ENCODE measurements around the gene ANKRD18B.
"Not testable (repeated sequence)": the region's sequence is repeated elsewhere in the genome, so short reads cannot be mapped to it uniquely, and the experiment has no call there.

The ANKRD18B gene

DNA sequence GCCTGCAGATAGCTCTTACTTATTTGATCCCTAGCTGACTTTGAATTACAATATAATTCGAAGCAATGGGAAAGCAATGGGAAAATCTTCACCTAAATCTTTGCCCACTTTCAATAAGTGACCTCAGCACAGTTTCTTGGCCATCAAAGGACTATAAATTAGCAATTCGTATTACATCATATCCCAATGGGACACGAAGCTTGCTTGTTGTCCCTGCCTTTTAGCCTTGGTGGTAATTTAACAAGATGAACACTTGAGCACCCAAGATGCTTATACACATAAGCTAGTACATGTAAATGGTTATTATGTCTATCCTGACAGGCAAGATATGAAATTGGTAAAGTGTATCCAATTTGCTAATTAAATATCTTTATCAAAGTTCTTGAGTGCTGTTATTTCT, 9.9 kb downstream of the ANKRD18B start:
- DNase-seq (ENCODE audit: low spot score) = not testable (repeated sequence)

DNA sequence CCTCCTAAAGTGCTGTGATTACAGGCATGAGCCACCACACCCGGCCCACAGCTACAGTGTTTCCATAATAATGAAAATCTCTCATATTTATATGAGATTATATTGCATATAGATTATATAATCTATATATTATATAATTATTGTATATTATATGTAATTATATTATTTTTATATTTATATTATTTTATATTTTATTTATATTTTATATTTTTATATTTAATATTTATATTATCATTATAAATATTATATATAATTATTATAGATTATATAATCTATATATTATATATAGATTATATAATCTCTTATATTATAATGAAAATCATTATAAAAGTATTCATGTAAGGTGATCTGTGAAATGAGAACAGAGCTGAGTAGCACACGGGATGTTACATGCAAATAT, 11.5 kb downstream of the ANKRD18B start:
- no peak for DNase-seq (ENCODE audit: low spot score)

DNA sequence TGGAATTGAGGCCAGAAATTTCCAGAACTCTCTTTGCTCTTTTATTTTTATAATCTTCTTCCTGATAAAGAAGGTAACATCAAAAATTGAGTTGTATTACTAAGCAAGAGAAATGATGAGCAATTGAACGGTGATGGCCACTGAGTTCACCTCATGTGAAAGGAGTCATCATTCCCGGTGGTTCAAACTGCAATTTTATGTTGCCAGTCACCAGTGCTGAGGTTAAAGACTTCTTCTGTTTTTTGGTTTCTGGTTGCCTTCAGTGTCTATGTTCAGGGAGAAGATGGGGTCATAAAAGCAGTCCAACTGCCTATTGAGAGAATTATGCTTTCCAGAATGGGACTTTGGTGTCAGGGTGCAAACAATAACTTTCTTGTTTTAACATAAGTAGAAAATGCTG, 19.4 kb downstream of the ANKRD18B start:
- DNase-seq (ENCODE audit: low spot score) = not testable (repeated sequence)

DNA sequence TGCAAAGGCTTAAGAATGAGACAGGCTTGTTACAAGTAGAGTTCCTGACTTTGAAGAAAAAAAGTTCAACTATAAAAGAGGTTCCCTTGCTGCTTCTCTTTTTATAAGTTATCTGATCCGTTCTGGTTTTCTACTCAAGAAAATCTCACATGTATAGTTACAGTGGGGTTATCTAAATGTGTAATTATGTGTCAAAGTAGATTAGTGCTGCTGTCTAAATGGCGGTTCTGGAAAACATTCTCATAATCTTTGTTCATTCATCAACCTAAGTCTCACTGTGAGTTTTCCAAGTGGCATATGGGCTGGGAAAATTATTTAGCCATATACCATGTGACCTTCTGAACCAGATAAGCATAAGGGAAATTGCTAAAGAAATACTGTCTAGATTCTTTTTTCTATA, 21.7 kb downstream of the ANKRD18B start:
- DNase-seq (ENCODE audit: low spot score) = not testable (repeated sequence)

DNA sequence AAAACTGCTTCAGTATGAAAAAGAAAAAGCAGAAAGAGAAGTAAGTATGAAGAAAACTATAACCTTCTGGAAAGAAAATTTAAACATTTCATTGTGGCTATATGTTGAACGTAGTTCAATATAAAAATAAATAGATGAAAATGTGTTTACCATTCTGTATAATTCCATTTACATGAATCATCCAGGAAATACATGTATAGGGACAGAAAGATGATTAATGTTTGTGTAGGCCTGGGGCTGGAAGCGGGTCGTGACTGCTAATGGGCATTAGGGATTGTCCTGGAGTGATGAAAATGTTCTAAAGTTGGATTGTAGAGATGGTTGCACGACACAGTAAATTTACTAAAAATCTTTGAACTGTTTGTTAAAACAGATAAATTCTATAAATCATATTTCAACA, 24.8 kb downstream of the ANKRD18B start:
- not testable (repeated sequence) for DNase-seq (ENCODE audit: low spot score)

DNA sequence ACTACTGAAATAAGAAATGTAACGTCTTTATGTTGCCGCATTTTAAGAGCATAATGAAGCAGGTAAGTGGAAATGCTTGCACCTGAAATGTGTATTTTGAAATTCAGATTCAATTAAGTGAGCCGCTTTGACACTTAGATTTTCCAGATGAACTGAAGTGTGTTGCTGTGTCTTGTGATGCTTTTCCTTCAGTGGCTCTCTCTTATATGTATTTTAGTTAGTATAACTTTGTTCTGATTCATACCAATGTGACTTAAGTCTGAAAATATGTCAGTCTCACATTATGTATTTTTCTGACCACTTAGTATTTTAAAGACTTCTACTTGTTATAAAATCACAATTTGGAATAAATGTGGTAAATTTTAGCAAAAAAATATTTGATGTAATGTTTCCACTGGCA, 25.4 kb downstream of the ANKRD18B start:
- not testable (repeated sequence) for DNase-seq (ENCODE audit: low spot score)

DNA sequence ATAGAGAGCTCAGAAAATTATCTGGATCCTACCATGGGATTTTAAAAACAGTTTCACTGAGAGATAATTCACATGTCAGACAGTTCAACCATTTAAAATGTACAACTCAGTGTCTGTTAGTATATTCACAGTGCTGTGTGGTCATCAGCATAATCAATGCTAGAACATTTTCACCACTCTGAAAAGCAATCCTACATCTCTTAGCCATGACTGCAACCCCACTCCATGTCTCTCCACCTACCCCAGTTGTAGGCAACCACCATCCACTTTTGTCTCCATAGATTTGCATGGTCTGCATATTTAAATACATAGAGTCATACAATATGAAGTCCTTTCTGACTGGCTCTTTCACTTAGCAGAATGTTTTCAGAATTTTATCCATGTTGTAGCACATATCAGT, 27.1 kb downstream of the ANKRD18B start:
- not testable (repeated sequence) for DNase-seq (ENCODE audit: low spot score)

DNA sequence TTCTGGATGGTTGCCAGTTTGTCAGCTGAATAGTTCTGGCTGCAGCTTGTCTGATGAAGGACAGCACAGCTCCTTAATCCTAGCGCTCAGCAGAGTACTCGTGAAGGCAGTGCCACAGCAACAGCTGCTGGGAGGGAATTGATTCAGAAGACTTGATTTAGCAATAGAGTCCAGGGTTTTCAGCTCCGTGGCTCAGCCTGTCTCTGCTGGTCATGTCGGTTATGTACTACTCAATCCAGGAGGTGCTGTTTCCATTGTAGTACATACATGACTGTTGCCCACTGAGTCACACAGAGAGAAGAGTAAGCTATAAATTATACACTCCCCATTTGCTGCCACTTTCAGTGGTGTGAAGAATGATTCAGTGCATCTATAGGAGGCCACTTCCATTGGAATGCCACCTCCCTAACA, 28.3 kb downstream of the ANKRD18B start:
- not testable (repeated sequence) for DNase-seq (ENCODE audit: low spot score)

DNA sequence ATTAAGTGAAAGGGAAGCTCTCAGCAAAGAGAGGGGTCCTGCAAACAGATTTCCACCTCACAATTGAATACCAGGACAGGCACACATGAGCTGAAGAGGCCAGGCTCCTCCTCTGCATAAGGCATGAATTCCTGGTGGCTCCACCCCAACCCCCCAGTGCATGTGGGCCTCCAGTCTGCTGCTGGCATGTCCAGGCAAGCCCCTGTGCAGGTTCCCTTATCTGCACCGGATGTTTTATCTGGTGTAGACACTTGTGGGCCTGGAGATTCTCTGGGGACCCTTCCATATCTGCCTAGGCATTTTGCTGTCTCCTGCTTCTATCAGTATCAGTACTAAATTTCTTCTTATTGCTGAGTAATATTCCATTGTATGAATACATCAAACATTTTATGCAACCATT, 36.2 kb downstream of the ANKRD18B start:
- not testable (repeated sequence) for DNase-seq (ENCODE audit: low spot score)

DNA sequence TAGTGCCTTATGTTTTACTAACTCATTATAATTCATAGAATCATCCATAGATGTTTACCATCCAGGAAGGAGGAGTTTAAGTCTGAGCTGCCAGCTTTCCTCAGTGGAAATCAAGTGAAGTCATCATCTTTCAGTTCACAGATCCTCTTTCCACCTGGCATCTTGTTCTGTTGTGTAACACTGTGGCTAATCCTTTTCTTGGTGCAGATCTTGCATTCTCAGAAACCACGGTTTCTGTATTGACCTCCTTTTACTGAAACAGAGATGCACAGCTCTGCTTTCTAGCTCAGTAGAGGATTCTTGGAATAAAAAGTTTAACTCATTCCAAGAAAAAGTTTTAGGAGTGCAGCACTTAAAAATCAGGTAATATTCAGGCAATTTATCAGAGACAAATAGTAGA, 38.1 kb downstream of the ANKRD18B start:
- not testable (repeated sequence) for DNase-seq (ENCODE audit: low spot score)

DNA sequence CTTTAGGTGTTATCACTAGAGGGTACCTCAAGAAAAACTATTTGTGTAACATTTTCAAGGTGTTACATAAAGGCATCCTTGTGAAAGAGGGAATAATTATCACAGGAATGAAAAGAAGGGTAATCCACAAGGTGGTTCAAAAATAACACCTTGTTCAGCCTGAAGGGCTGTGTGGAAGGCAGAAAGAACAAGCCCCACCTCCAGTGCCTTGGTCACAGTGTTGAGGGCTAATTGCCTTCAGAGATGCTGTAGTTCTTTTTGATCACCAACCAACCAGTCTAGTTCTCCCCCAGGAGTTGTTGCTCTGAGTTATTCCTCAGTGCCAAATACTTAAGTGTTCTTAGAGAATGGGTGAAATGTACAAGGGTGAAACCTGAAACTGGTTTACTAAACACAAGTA, 43.7 kb downstream of the ANKRD18B start:
- DNase-seq (ENCODE audit: low spot score) = not testable (repeated sequence)

DNA sequence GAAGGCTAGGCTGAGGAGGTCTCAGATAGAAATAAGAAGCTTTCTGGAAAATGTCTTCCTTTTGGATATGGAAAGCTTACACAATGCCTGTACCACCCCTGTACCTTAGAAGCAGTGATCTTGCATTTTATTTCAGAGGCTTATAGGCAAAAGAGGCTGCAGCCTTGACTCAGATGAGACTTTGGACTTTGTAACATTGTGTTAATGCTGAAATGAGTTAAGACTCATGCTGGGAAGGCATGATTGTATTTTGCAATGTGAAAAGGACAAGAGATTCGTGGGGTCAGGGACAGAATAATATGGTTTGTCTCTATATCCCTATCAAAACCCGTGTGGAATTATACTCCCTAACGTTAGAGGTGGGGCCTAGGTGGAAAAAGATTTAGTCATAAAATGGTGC, 53.7 kb downstream of the ANKRD18B start:
- not testable (repeated sequence) for DNase-seq (ENCODE audit: low spot score)

DNA sequence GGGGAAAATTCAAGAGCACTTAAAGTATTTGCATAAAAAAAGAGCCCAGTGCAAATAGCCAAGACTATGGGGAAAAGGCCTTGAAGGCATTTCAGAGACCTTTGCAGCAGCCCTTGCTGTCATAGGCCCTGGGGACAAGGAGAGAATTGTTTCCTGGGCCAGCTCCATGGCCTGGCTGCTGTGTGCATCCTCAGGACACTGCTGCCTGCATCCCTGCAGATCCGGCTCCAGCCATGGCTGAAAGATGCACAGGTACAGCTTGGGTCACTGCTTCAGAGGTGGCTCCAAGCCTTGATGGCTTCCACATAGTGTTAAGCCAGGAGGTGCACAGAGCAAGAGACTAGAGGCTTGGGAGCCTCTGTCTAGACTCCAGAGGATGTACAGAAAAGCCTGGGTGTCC, 55.9 kb downstream of the ANKRD18B start:
- not testable (repeated sequence) for DNase-seq (ENCODE audit: low spot score)

DNA sequence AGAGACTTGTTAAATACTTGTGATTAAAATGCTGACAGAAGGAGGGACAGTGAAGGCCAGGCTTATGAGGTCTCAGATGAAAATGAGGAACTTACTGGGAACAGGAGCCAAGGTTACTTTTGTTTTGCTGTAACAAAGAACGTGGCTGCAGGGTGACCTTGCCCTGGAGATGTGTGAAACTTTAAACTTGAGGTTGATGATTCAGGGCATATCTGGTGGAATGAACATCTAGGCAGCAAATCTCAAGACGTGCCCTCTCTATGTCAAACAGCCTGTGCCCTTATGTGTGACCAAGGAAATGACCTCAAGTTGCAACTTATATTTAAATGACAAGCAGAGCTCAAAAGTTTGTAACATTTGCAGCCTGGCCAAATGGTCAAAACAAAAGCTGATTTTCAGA, 58.6 kb downstream of the ANKRD18B start:
- not testable (repeated sequence) for DNase-seq (ENCODE audit: low spot score)

DNA sequence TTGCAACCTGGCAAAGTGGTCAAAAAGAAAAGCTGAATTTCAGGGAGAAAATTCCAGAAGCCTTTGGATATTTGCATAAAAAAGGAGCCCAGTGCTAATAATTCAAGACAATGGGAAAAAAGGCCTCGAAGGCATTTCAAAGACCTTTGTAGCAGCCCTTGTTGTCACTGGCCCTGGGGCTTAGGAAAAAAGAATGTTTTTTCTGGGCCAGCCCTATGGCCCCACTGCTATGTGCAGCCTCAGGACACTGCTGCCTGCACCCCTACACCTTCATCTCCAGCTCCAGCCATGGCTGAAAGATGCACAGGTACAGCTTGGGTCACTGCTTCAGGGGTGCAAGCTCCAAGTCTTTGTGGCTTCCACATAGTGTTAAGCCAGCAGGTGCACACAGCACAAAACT, 62.1 kb downstream of the ANKRD18B start:
- DNase-seq (ENCODE audit: low spot score) = not testable (repeated sequence)

DNA sequence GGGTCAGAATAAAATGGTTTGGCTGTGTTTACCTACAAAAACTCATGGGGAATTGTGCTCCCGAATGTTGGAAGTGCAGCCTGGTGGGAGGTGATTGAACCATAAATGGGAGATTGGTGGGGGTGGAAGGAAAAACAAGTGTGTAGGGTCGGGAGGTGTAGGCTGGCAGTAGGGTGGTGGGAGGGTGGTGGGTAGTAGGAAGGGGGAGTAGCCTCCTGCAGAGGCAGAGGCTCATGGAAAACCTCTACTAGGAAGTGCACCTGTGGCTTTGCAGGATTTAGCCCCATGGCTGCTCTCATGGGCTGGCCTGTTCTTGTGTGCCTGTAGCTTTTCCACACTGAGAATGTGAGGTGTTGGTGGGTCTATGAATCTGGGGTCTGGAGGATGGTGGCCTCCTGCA, 63.7 kb downstream of the ANKRD18B start:
- not testable (repeated sequence) for DNase-seq (ENCODE audit: low spot score)

DNA sequence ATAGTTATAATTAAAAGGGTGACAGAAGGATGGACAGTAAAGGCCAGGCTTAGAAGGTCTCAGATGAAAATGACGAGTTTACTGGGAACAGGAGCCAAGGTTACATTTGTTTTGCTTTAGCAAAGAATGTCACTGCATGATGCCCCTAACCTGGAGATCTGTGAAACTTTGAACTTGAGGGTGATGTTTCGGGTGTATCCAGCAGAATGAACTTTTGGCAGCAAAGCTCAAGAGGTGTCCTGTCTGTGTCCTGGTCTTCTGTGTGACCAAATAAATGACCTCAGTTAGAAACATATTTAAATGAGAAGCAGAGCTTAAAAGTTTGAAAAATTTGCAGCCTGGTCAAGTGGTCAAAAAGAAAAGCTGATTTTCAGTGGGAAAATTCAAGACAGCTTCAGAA, 64.8 kb downstream of the ANKRD18B start:
- DNase-seq (ENCODE audit: low spot score) = not testable (repeated sequence)

DNA sequence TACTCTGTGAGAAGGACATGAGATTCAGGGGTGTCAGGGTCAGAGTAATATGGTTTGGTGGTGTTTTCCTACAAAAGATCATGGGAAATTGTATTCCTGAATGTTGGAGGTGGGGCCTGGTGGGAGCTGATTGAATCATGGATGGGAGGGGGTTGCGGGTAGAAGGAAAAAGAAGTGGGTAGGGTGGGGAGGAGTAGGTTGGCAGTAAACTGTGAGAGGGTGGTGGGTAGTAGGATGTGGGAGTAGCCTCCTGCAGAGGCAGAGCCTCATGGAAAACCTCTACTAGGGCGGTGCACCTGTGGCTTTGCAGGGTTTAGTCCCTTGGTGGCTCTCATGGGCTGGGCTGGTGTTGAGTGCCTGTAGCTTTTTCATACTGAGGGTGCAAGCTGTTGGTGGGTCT, 66.8 kb downstream of the ANKRD18B start:
- DNase-seq (ENCODE audit: low spot score) = not testable (repeated sequence)

DNA sequence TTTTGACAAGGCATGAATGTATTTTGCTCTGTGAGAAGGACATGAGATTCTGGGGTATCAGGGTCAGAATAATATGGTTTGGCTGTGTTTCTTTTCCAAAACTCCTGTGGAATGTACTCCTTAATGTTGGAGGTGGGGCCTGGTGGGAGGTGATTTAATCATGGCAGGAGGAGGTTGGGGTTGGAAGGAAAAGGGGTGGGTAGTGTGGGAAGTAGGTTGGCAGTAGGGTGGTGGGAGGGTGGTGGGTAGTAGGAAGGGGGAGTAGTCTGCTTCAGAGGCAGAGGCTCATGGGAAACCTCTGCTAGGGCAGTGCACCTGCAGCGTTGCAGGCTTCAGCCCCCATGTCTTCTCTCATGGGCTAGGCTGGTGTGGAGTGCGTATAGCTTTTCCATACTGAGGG, 72.9 kb downstream of the ANKRD18B start:
- not testable (repeated sequence) for DNase-seq (ENCODE audit: low spot score)

DNA sequence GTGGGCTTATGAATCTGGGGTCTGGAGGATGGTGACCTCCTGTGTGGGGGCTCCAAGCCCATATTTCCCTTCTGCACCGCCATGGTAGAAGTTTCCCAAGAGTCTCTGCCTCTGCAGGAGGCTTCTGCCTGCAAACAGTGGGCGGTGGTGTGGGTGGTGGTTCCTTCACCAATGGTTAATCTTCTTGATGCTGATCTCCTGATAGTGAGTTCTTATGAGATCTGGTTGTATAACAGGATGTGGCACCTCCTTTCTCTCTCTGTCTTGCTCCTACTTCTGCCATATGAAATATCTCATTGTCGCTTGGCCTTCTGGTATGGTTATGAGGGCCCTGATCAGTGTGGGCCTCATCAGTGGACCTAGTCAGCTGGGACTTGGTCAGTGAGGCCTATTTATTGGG, 73.3 kb downstream of the ANKRD18B start:
- DNase-seq (ENCODE audit: low spot score) = not testable (repeated sequence)

DNA sequence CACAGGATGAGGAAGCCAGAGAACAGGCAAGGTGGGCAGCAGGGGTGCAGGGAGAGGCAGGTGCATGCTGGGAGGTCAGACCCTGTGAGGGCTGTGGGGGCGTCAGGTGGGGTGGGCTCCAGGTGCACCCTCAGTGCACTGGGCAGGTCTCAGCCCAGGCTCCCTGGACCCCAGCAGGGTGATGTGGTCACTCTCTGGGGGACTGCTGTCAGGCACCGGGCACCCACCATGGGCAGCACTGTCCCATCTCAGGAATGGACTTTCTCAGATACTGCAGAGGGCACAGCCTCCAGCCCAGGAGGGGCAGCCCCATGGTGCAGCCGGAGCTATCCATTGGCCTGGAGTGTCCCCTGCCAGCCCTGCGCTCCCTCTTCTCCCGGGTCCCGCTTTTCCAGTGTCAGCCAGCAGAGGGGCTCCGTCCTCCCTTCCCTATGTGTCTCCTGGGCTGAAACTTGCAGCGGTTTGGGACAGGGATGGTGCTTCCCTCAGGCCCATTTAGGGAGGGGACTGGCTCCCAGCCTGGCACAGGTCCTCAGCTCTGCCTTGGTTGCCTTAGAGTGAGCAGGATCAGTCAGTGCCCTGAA, 74.8 kb downstream of the ANKRD18B start:
- DNase-seq (ENCODE audit: low spot score) = not testable (repeated sequence)

DNA sequence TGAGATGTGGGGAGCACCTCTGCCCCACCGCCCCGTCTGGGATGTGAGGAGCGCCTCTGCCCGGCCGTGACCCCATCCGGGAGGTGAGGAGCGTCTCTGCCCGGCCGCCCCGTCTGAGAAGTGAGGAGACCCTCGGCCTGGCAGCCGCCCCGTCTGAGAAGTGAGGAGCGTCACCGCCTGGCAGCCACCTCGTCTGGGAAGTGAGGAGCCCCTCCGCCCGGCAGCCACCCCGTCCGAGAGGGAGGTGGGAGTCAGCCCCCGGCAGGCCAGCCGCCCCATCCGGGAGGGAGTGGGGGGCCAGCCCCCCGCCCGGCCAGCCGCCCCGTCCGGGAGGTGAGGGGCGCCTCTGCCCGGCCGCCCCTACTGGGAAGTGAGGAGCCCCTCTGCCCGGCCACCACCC, 76.9 kb downstream of the ANKRD18B start:
- DNase-seq (ENCODE audit: low spot score) = not testable (repeated sequence)

DNA sequence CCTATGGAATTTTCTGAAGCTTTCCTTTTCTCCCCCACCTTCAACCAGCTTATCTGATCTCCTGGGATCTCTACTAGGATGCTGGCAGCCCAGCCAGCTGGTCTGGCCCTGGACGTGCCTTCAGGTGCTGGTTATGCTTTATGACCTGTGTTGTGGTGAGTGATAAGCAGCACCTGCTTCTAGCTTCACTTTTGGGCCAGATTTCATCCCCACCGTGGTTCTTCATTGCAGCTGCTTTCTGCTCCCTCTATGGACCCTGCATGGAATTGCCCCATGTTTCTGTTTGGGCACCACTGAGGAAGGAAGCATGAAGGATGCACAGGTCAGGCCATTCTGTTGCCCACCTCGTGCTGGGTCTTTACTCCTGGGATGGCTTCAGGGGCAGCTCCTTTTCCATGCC, 80.2 kb downstream of the ANKRD18B start:
- peak; percentile 27 for DNase-seq (ENCODE audit: low spot score)

DNA sequence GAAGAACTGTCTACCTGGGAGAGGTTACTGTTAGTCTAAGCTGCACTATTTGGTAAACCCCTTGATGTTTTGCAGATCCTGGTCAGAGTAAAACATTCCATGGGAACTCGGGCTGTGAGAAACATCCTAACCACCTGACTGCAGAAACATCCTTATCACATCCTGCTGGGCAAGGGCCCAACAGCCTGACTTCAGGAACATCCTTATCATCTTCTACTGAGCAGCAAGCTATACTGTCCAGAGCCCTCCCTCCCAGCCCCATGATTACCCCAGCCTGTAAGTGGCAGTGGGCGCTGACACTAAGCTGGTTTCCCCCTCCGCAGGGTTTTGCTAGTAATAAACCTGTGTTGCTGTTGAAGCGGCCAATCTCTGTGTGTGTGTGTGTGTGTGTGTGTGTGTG, 80.9 kb downstream of the ANKRD18B start:
- DNase-seq (ENCODE audit: low spot score) = not testable (repeated sequence)

Measured in AG08396 (cell line).